AML-193 (cell line): ENCODE measurements around the gene NUDCD3.

ENCODE experiments used
- DNase-seq, 2 experiments: peaks; one replicate each; lab custom pipeline; 2025; lab: John Stamatoyannopoulos, UW

NUDCD3 gene

GRCh38 chr7:44477938-44478337 lies 12.5 kb downstream of the NUDCD3 start:
- no peak for DNase-seq

- peak; percentile 68 to 77 for DNase-seq
These were observed 13.2 kb downstream of the NUDCD3 start for GRCh38 chr7:44477063-44477830.

- no peak for DNase-seq
These were observed 14.1 kb downstream of the NUDCD3 start for GRCh38 chr7:44476313-44476712.

GRCh38 chr7:44473295-44473694 lies 17.2 kb downstream of the NUDCD3 start:
- DNase-seq = no peak

- no peak for DNase-seq
These were observed 17.6 kb downstream of the NUDCD3 start for GRCh38 chr7:44472843-44473242.

DNA sequence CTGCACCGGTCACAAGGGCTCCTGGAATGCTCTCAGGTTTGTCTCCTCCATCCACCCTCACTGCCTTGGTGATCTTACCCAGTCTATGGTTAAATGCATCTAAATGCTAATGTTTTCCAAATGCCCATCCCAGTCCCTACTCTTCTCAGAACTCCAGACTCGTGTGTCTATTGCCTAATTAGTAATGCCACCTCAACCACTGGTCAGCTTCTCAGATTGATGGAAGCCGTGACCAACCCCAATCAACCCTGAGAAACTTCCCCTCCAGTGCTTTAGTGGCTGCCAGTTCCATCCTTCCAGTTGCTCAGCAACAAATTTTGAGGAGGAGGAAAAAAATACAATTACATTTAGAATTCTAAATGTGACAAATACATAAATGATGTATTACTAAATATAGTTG lies 18.6 kb downstream of the NUDCD3 start:
- DNase-seq = no peak

DNA sequence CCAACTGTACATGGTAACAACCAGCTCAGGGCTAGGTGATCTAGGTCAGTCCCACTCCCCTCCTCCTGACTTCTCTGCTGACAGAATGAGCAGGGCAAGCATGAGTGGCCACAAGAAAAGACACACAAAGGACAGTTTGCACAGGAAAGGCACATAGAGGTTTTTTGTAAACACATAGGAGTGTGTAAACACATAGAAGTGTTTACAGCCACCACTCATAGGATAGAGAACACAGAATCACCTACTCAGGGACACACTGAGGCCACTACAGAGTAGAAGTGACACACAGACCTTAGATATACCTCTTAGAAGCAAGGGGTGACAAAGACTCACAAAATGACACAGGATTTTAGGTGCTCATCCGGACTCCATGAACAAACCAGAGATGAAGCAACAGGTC lies 19.0 kb downstream of the NUDCD3 start:
- DNase-seq = no peak

- DNase-seq = no peak
These were observed 19.7 kb downstream of the NUDCD3 start for GRCh38 chr7:44470628-44471245.

- DNase-seq = no peak
These were observed 20.4 kb downstream of the NUDCD3 start for GRCh38 chr7:44470135-44470479.

DNA sequence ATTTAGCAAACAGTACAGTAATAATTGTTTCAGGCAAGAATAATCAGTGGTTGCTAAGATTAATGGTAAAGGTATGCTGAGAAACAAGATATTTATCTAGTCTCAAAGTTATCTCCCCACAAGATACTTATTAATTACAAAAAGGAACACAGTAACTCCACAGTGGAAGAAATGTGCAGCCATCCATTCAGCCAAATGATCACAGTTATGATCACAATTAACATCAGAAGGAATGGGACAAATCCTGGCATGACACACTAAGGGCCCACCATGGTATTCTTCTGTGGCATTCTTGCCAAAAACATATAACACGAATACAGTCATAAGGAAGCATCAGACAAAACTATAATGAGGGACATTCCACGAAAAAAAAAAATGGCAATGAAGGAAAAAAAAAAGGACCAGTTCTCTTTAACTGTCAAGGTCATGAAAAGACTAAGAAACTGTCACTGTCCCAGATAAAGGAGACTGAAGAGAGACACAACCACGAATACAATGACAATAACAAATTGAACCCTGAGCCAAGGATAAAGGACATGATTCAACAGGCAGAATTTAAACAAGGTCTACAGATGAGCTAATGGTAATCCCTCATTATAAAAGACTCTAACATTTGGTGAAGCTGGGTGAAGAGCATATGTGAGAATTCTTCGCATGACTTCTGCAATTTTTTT lies 20.9 kb downstream of the NUDCD3 start:
- no peak for DNase-seq

- no peak for DNase-seq
These were observed 23.3 kb downstream of the NUDCD3 start for GRCh38 chr7:44467217-44467548.

- DNase-seq = no peak
These were observed 23.9 kb downstream of the NUDCD3 start for GRCh38 chr7:44466300-44467216.

DNA sequence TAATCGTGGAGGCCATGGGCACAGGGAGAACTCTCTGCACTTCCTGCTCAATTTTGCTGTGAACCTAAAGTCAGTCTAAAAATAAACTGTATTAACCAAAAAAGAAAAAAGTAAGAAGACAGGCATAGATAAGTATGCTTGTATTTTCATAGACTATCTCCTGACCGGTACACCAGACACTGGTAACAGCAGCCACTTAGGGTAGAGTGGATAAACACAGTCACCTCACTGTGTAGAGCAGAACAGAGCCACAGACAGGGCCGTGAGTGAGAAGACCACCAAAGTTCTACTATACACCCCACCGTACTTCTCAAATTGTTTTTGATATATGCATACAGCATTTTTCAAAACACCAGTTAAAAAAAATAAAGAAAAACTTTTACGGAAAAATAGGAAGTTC lies 25.0 kb downstream of the NUDCD3 start:
- no peak for DNase-seq

DNA sequence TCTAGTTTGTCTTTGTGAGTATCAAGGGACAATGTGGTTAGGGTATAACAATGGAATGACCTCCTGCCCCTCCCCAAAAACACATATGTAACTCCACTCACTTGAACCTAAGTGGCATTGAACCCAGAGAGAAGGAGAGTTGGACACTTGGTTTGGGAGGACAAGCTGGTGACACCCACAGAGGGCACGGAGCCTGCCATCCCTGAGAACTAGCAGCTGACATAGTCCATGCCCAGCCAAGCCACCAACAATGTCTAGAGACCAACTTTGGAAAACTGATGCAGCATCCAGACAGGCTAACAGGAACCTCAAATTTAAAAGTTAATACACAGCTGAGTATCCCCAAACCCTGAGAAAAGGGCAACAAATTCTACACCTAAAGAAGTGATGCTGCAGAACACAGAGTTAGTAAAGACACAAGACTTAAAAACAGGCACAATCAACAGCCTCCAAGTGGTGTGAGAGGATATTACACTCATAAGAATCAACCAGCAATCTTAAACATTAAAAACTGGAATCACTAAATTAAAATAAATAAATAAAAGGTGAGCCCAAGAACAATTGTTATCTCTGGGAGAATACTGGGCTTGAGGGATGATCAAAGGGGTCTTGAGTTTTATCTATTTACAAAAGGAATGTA lies 27.2 kb downstream of the NUDCD3 start:
- peak in 1 of 2 experiments; percentile 6 for DNase-seq

GRCh38 chr7:44461387-44461786 lies 29.1 kb downstream of the NUDCD3 start:
- no peak for DNase-seq

DNA sequence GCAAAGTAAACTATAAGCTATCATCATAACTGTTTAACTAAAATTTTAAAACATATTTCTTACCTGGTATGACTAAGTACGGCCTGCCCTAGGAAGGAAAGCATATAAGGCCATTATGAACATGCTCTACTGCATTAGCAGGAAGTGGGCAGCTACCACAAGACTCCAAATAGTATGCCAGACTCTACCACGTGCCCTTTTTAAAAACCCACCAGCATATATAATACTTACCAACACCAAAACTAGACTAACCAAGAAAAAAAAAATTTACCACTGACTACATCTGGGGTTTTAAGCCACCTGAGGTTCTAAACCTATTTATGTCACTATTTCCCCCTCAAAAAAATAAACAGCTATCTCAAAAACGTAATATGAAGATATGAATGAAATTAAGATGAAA lies 30.1 kb downstream of the NUDCD3 start:
- peak in 1 of 2 experiments; percentile 11 for DNase-seq

DNA sequence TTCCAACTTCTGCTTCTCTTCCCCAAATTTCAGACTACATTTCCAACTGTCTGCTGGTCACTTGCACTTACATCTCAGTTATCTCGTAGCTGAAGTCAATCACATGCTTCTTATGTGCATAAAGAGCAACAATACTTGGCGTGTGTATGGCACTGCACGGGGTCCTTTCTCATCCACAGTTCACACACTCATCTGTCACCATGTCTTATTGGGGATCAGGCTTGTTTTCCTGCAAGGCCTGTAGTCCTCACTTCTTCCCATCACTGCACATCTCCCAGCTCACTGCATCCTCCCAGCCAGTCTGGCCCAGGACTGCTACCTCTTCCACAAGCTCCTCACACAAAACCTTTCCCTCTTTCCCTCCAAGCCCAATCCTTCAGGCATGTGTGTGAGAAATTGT lies 35.3 kb downstream of the NUDCD3 start:
- DNase-seq = no peak

GRCh38 chr7:44454348-44454747 lies 36.1 kb downstream of the NUDCD3 start:
- DNase-seq = no peak

GRCh38 chr7:44451123-44451522 lies 39.3 kb downstream of the NUDCD3 start:
- no peak for DNase-seq

GRCh38 chr7:44449584-44449928 lies 40.9 kb downstream of the NUDCD3 start:
- DNase-seq = peak; percentile 16 to 31

DNA sequence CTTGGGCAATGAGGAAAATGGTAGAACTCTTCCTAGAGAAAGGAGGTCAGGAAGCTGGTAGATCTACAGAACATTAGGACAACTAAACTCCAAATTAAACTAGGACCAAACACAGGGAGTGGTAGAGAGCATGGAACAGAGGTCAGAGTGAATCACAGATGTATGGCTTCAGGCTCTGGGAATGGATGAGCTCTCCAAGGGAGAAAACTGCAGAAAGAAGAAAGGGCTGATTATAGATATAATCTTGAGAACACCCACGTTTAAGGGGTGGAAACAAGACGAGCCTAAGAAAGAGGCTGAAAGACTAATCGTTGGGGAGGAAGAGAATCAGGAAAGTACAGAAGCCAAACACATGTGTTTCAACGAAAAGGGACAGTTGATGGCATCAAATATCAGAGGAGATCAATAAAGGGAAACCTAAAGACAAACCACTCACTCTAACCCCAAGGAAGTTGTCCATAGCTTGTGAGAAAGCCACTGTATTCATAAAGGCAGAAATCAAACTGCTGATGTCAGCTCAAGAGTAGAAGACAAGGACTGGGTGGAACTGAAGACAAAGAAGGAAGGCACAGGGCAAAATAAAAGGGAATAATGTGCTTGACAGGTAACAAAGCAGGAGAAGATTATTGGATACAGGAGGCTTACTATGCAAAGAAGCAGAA lies 41.4 kb downstream of the NUDCD3 start:
- no peak for DNase-seq
